SK-N-SH (cell line): ENCODE measurements around the gene PRDM5. TPM values are rescaled to one million over a fixed set of nuclear protein-coding genes. Genes with fewer than 3 reads are reported as not detected.

Experiments
- CTCF ChIA-PET: fragments of 300-600, 350-600 bp; formaldehyde crosslinking; extraction: SDS; loops from one replicate; lab custom pipeline; 2021; lab: Yijun Ruan, JAX
- POLR2A ChIA-PET: fragments of 350-600 bp; sonication (Branson Sonifier 250); formaldehyde crosslinking; extraction: SDS; loops from one replicate; lab custom pipeline; 2020; ENCODE audit warnings: antibody characterized with exemption, inconsistent platforms; lab: Yijun Ruan, JAX
- DNase-seq: peaks from one replicate; pipeline ENCODE4 v3.0.0; 2012
- H2AFZ ChIP-seq: fragments of 200-600 bp; sonication (generic); 2 replicates; pipeline ENCODE4 v1.8.1; 2016; ENCODE audit warnings: antibody characterized with exemption, mild to moderate bottlenecking, low read depth
- H3F3A ChIP-seq: fragments of 200-600 bp; sonication (generic); replicated peaks from 2 replicates; pipeline ENCODE3; 2016; ENCODE audit warnings: antibody characterized with exemption, mild to moderate bottlenecking; ENCODE audit not compliant: insufficient read depth
- H3K27ac ChIP-seq, 2 experiments: fragments of 200-500 bp in 1 of 2; fragments of 200-600 bp in 1 of 2; sonication (Bioruptor generic) in 1 of 2; sonication (generic), shearing (Covaris generic) in 1 of 2; 2 replicates each; pipeline versions ENCODE4 v1.5.1 to v1.6.1; 2014 to 2016; ENCODE audit warnings: low read depth in 2 of 2, inconsistent platforms in 1 of 2, low read length in 1 of 2, mild to moderate bottlenecking in 1 of 2, mixed read lengths in 1 of 2
- H3K27me3 ChIP-seq: fragments of 200-600 bp; sonication (generic), shearing (Covaris generic); 2 replicates; pipeline ENCODE4 v1.6.1; 2016; ENCODE audit warnings: mixed run types; ENCODE audit not compliant: insufficient read depth
- H3K36me3 ChIP-seq, 2 experiments: fragments of 200-500 bp in 1 of 2; fragments of 200-600 bp in 1 of 2; sonication (Bioruptor generic) in 1 of 2; sonication (generic) in 1 of 2; replicated peaks in 1 of 2; 2 replicates each; pipeline versions ENCODE3 to v1.5.1; 2014 to 2016; ENCODE audit warnings: low read length in 1 of 2, mild to moderate bottlenecking in 1 of 2; ENCODE audit not compliant: insufficient read depth in 2 of 2, control insufficient read depth in 1 of 2
- H3K4me1 ChIP-seq, 2 experiments: fragments of 200-500 bp in 1 of 2; fragments of 200-600 bp in 1 of 2; sonication (Bioruptor generic) in 1 of 2; sonication (generic), shearing (Covaris generic) in 1 of 2; 2 replicates each; pipeline versions ENCODE4 v1.5.1 to v1.6.1; 2014 to 2016; ENCODE audit warnings: low read depth in 1 of 2, low read length in 1 of 2, mixed run types in 1 of 2; ENCODE audit not compliant: insufficient read depth in 2 of 2, control insufficient read depth in 1 of 2
- H3K4me2 ChIP-seq: fragments of 200-600 bp; sonication (generic), shearing (Covaris generic); 2 replicates; pipeline ENCODE4 v1.6.1; 2017; ENCODE audit warnings: mixed run types
- H3K4me3 ChIP-seq, 2 experiments: fragments of 200-500 bp in 1 of 2; fragments of 200-600 bp in 1 of 2; sonication (Bioruptor generic) in 1 of 2; sonication (generic), shearing (Covaris generic) in 1 of 2; 2 replicates each; pipeline versions ENCODE4 v1.5.1 to v1.8.1; 2014 to 2016; ENCODE audit warnings: low read depth in 2 of 2, inconsistent platforms in 1 of 2, low read length in 1 of 2, mild to moderate bottlenecking in 1 of 2, mixed read lengths in 1 of 2, moderate library complexity in 1 of 2
- H3K79me2 ChIP-seq: fragments of 200-600 bp; sonication (generic); 2 replicates; pipeline ENCODE4 v1.8.1; 2017; ENCODE audit warnings: mild to moderate bottlenecking; ENCODE audit not compliant: insufficient read depth
- H3K9ac ChIP-seq: fragments of 200-600 bp; sonication (generic); 2 replicates; pipeline ENCODE4 v1.6.1; 2017; ENCODE audit warnings: mixed run types
- H3K9me2 ChIP-seq: fragments of 200-600 bp; sonication (generic); 2 replicates; pipeline ENCODE4 v1.6.1; 2017; ENCODE audit warnings: mixed run types
- H3K9me3 ChIP-seq: fragments of 200-600 bp; sonication (generic); 2 replicates; pipeline ENCODE4 v1.6.1; 2017; ENCODE audit warnings: mixed run types, mild to moderate bottlenecking, moderate library complexity
- H4K20me1 ChIP-seq: fragments of 200-600 bp; sonication (generic); 2 replicates; pipeline ENCODE4 v1.6.1; 2017; ENCODE audit warnings: mild to moderate bottlenecking, mixed run types; ENCODE audit not compliant: insufficient read depth
- CHD2 ChIP-seq: fragments of 150-350 bp; IDR thresholded peaks from 2 replicates; pipeline ENCODE4 v1.6.1; 2018; ENCODE audit warnings: low read length; ENCODE audit not compliant: partially characterized antibody
- ELF1 ChIP-seq: IDR thresholded peaks from 2 replicates; pipeline ENCODE4 v1.4.0; 2012
- FOSL2 ChIP-seq: IDR thresholded peaks from 2 replicates; pipeline ENCODE4 v1.4.0; 2012; ENCODE audit warnings: low read depth, mild to moderate bottlenecking, moderate library complexity, borderline replicate concordance
- FOXJ3 ChIP-seq: sonication (generic); formaldehyde crosslinking; IDR thresholded peaks from 2 replicates; pipeline ENCODE4 v1.5.1; 2020; ENCODE audit warnings: mild to moderate bottlenecking, missing genetic modification reagents
- GABPA ChIP-seq: IDR thresholded peaks from 2 replicates; pipeline ENCODE4 v1.4.0; 2012; ENCODE audit warnings: low read depth, mild to moderate bottlenecking
- JUND ChIP-seq: IDR thresholded peaks from 2 replicates; pipeline ENCODE4 v1.4.0; 2012
- MXI1 ChIP-seq: IDR thresholded peaks from 2 replicates; pipeline ENCODE4 v1.6.1; 2012; ENCODE audit warnings: mild to moderate bottlenecking, low read depth, low read length, improper control_type of control experiment
- NFIC ChIP-seq: IDR thresholded peaks from 2 replicates; pipeline ENCODE4 v1.4.0; 2012; ENCODE audit warnings: borderline replicate concordance
- RFX5 ChIP-seq: IDR thresholded peaks from 2 replicates; pipeline ENCODE4 v1.6.1; 2012; ENCODE audit warnings: mild to moderate bottlenecking, improper control_type of control experiment, low read length
- RXRA ChIP-seq: IDR thresholded peaks from 2 replicates; pipeline ENCODE4 v1.4.0; 2012; ENCODE audit warnings: low read depth, mild to moderate bottlenecking, borderline replicate concordance
- SIN3A ChIP-seq: IDR thresholded peaks from 2 replicates; pipeline ENCODE4 v1.6.1; 2012; ENCODE audit warnings: low read depth, mild to moderate bottlenecking, low read length, moderate library complexity, borderline replicate concordance
- TEAD4 ChIP-seq: IDR thresholded peaks from 2 replicates; pipeline ENCODE4 v1.4.0; 2012; ENCODE audit warnings: mild to moderate bottlenecking, borderline replicate concordance; ENCODE audit not compliant: insufficient read depth
- YY1 ChIP-seq: IDR thresholded peaks from 2 replicates; pipeline ENCODE4 v1.4.0; 2012; ENCODE audit warnings: low read depth, mild to moderate bottlenecking
- WGBS: methylation state at CpG from one replicate; pipeline ENCODE4 v1.1.6; 2017; ENCODE audit warnings: low lambda C conversion rate; 5-methylcytosine and 5-hydroxymethylcytosine counted together
- polyA plus RNA-seq, 3 experiments: library from polyadenylated mRNA; depleted of rRNA; stranded (reverse); fragments of >200 nt; gene quantifications; 2 replicates each; pipeline ENCODE4 v1.2.3, GENCODE V29; 2012
- TF ChIP-seq, protein P1 (sequence below): fragments of 150-350 bp; IDR thresholded peaks from 2 replicates; pipeline ENCODE4 v1.6.1; 2017; ENCODE audit warnings: antibody characterized with exemption, low read length, low read depth, borderline replicate concordance
- TF ChIP-seq, protein P2 (sequence below): fragments of 150-350 bp; IDR thresholded peaks from 2 replicates; pipeline ENCODE4 v1.6.1; 2016; ENCODE audit warnings: mild to moderate bottlenecking, low read depth, low read length
- TF ChIP-seq, protein P3 (sequence below): IDR thresholded peaks from 2 replicates; pipeline ENCODE4 v1.6.1; 2012; ENCODE audit warnings: mild to moderate bottlenecking, low read depth, low read length, moderate library complexity
- TF ChIP-seq, protein P4 (sequence below): IDR thresholded peaks from 2 replicates; pipeline ENCODE4 v1.4.0; 2012; ENCODE audit warnings: low read depth
- TF ChIP-seq, protein P5 (sequence below): IDR thresholded peaks from 2 replicates; pipeline ENCODE4; 2012
- TF ChIP-seq, protein P6 (sequence below): fragments of 200-600 bp; sonication (generic); IDR thresholded peaks from 2 replicates; pipeline ENCODE4 v1.6.1; 2017; ENCODE audit warnings: antibody characterized with exemption, mild to moderate bottlenecking, moderate library complexity

PRDM5 gene
- polyA plus RNA-seq, 1 of the 3 experiments (the other 2 are of a cell fraction): 3.8 TPM

DNA sequence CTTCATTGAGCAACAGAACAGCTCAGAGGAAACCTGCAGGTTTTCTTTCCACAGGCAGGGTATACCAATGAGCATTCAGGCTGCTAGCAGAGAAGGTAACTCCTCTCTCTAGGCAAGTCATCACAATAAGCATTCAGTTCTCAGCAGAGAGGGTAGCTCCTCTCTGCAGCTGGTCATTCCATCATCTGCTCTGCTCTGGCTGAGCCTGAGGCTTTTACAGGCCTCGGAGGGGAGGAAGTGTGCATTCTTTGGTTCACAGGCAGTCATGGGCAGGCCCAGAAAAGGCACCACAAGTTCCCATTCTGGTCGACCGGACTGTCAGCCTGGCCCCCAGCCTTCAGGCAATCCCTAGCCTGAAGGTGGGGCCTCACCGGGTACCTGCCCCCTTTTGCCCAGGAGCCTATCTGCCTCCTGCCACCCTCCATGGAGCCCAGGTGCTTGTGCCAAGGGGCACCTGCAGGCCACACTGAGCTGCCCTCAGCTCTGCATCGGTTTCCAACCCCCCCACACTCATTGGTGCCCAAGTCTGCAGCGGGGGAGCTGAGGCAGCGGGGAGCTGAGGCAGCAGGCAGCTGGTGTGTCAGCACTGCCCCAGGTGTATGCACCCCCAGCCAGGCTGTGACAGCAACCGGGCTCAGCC lies 83.1 kb downstream of the PRDM5 start:
- Histone ChIP-seq H3K27me3 (no peaks in the 10 kb centered on the region), H3K4me3 (no peak overlapping the region), H3K9me3 (no peaks in the 10 kb centered on the region), H3K79me2 (no peaks in the 10 kb centered on the region), H4K20me1 (no peaks in the 10 kb centered on the region), H3K27ac (no peak overlapping the region), H3F3A (peaks cover 5% of the 10 kb centered on the region), H3K9me2 (no peaks in the 10 kb centered on the region), H3K4me2 (no peak overlapping the region), H2AFZ (no peak overlapping the region), H3K4me1 (peaks cover 7 to 9% of the 10 kb centered on the region in 2 experiments; a peak in 2 of 4 replicates), H3K36me3 (no peaks in the 10 kb centered on the region), H3K9ac (no peak overlapping the region)
- WGBS: 100% methylated on average over 2 of the region's 8 CpGs
- DNase-seq: no peak
- CTCF ChIA-PET: interaction anchor here (0.8 to 1.3 kb wide), 3 partner anchors 9 to 52 kb away, joined by 3 to 5 read pairs (median 3); no protein-coding TSS in a partner anchor
- TF ChIP-seq TEAD4 (no peak), ELF1 (no peak), CHD2 (no peak), JUND (no peak), RFX5 (no peak), FOXJ3 (CRISPR knock-in tag) (no peak), GABPA (no peak), MXI1 (no peak), SIN3A (no peak), FOSL2 (no peak), NFIC (no peak), YY1 (no peak), RXRA (no peak)
- TF ChIP-seq, protein P1, sequence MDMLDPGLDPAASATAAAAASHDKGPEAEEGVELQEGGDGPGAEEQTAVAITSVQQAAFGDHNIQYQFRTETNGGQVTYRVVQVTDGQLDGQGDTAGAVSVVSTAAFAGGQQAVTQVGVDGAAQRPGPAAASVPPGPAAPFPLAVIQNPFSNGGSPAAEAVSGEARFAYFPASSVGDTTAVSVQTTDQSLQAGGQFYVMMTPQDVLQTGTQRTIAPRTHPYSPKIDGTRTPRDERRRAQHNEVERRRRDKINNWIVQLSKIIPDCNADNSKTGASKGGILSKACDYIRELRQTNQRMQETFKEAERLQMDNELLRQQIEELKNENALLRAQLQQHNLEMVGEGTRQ: no peak
- TF ChIP-seq, protein P2, sequence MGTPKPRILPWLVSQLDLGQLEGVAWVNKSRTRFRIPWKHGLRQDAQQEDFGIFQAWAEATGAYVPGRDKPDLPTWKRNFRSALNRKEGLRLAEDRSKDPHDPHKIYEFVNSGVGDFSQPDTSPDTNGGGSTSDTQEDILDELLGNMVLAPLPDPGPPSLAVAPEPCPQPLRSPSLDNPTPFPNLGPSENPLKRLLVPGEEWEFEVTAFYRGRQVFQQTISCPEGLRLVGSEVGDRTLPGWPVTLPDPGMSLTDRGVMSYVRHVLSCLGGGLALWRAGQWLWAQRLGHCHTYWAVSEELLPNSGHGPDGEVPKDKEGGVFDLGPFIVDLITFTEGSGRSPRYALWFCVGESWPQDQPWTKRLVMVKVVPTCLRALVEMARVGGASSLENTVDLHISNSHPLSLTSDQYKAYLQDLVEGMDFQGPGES: no peak
- TF ChIP-seq, protein P3, sequence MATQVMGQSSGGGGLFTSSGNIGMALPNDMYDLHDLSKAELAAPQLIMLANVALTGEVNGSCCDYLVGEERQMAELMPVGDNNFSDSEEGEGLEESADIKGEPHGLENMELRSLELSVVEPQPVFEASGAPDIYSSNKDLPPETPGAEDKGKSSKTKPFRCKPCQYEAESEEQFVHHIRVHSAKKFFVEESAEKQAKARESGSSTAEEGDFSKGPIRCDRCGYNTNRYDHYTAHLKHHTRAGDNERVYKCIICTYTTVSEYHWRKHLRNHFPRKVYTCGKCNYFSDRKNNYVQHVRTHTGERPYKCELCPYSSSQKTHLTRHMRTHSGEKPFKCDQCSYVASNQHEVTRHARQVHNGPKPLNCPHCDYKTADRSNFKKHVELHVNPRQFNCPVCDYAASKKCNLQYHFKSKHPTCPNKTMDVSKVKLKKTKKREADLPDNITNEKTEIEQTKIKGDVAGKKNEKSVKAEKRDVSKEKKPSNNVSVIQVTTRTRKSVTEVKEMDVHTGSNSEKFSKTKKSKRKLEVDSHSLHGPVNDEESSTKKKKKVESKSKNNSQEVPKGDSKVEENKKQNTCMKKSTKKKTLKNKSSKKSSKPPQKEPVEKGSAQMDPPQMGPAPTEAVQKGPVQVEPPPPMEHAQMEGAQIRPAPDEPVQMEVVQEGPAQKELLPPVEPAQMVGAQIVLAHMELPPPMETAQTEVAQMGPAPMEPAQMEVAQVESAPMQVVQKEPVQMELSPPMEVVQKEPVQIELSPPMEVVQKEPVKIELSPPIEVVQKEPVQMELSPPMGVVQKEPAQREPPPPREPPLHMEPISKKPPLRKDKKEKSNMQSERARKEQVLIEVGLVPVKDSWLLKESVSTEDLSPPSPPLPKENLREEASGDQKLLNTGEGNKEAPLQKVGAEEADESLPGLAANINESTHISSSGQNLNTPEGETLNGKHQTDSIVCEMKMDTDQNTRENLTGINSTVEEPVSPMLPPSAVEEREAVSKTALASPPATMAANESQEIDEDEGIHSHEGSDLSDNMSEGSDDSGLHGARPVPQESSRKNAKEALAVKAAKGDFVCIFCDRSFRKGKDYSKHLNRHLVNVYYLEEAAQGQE: no peak
- TF ChIP-seq, protein P4, sequence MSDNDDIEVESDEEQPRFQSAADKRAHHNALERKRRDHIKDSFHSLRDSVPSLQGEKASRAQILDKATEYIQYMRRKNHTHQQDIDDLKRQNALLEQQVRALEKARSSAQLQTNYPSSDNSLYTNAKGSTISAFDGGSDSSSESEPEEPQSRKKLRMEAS: no peak
- TF ChIP-seq, protein P5, sequence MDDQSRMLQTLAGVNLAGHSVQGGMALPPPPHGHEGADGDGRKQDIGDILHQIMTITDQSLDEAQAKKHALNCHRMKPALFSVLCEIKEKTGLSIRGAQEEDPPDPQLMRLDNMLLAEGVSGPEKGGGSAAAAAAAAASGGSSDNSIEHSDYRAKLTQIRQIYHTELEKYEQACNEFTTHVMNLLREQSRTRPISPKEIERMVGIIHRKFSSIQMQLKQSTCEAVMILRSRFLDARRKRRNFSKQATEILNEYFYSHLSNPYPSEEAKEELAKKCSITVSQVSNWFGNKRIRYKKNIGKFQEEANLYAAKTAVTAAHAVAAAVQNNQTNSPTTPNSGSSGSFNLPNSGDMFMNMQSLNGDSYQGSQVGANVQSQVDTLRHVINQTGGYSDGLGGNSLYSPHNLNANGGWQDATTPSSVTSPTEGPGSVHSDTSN: no peak
- TF ChIP-seq, protein P6, sequence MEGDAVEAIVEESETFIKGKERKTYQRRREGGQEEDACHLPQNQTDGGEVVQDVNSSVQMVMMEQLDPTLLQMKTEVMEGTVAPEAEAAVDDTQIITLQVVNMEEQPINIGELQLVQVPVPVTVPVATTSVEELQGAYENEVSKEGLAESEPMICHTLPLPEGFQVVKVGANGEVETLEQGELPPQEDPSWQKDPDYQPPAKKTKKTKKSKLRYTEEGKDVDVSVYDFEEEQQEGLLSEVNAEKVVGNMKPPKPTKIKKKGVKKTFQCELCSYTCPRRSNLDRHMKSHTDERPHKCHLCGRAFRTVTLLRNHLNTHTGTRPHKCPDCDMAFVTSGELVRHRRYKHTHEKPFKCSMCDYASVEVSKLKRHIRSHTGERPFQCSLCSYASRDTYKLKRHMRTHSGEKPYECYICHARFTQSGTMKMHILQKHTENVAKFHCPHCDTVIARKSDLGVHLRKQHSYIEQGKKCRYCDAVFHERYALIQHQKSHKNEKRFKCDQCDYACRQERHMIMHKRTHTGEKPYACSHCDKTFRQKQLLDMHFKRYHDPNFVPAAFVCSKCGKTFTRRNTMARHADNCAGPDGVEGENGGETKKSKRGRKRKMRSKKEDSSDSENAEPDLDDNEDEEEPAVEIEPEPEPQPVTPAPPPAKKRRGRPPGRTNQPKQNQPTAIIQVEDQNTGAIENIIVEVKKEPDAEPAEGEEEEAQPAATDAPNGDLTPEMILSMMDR: no peak
- POLR2A ChIA-PET: no interaction called here
